GM12874 (cell line): ENCODE data around the gene WNT4.

Source experiments
- CTCF ChIP-seq: IDR thresholded peaks from 2 replicates; pipeline ENCODE4 v1.5.1; 2011; ENCODE audit warnings: low read depth, mild to moderate bottlenecking, control low read depth, low read length, moderate library complexity; ENCODE audit not compliant: insufficient read depth

The WNT4 gene

GRCh38 chr1:22120469-22120790 is 22.5 kb downstream of the WNT4 start:
- no peak for TF ChIP-seq CTCF

- TF ChIP-seq CTCF: no peak
These were observed 23.1 kb downstream of the WNT4 start for GRCh38 chr1:22119626-22120468.

GRCh38 chr1:22118291-22118992 is 24.5 kb downstream of the WNT4 start:
- no peak for TF ChIP-seq CTCF

GRCh38 chr1:22117851-22118250 is 25.0 kb downstream of the WNT4 start:
- no peak for TF ChIP-seq CTCF

GRCh38 chr1:22117238-22117637 is 25.7 kb downstream of the WNT4 start:
- no peak for TF ChIP-seq CTCF

GRCh38 chr1:22115286-22115685 is 27.6 kb downstream of the WNT4 start:
- TF ChIP-seq CTCF: no peak

GRCh38 chr1:22114083-22115012 is 28.5 kb downstream of the WNT4 start:
- TF ChIP-seq CTCF: no peak
